ENCODE measurements around the gene HASPIN. TPM values are rescaled to one million over a fixed set of nuclear protein-coding genes. Genes with fewer than 3 reads are reported as not detected.
A peak's percentile ranks its signal among the peaks of the same experiment; 100 is the strongest.

The HASPIN gene
- total and polyA plus RNA-seq, 12 donors: 0.12 to 1.5 (median 0.25) TPM; not detected in 1

GRCh38 chr17:3688852-3689261, 34.8 kb upstream of the HASPIN start:
- DNase-seq: no peak
- peaks cover 0 to 8% (median 0%) of the 10 kb centered on the region in 9 donors for H3K36me3 ChIP-seq
- intact Hi-C loops (cut with DNase I): no loop called here
- H3K27ac ChIP-seq: no peak overlapping the region
- WGBS, 2 donors: 69 to 79% methylated on average over 11 to 12 of the region's 14 CpGs
- H3K4me3 ChIP-seq: no peak overlapping the region
- H3K27me3 ChIP-seq: peaks cover 0 to 35% (median 16%) of the 10 kb centered on the region in 7 donors
- no peaks in the 10 kb centered on the region for H3K9me3 ChIP-seq
- TF ChIP-seq, protein P1, sequence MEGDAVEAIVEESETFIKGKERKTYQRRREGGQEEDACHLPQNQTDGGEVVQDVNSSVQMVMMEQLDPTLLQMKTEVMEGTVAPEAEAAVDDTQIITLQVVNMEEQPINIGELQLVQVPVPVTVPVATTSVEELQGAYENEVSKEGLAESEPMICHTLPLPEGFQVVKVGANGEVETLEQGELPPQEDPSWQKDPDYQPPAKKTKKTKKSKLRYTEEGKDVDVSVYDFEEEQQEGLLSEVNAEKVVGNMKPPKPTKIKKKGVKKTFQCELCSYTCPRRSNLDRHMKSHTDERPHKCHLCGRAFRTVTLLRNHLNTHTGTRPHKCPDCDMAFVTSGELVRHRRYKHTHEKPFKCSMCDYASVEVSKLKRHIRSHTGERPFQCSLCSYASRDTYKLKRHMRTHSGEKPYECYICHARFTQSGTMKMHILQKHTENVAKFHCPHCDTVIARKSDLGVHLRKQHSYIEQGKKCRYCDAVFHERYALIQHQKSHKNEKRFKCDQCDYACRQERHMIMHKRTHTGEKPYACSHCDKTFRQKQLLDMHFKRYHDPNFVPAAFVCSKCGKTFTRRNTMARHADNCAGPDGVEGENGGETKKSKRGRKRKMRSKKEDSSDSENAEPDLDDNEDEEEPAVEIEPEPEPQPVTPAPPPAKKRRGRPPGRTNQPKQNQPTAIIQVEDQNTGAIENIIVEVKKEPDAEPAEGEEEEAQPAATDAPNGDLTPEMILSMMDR (IDR thresholded peaks at IDR 0.05): no peak
- peak in 2 of 8 donors; percentile 9 to 14 for ATAC-seq
- H3K4me1 ChIP-seq: no peaks in the 10 kb centered on the region

DNA sequence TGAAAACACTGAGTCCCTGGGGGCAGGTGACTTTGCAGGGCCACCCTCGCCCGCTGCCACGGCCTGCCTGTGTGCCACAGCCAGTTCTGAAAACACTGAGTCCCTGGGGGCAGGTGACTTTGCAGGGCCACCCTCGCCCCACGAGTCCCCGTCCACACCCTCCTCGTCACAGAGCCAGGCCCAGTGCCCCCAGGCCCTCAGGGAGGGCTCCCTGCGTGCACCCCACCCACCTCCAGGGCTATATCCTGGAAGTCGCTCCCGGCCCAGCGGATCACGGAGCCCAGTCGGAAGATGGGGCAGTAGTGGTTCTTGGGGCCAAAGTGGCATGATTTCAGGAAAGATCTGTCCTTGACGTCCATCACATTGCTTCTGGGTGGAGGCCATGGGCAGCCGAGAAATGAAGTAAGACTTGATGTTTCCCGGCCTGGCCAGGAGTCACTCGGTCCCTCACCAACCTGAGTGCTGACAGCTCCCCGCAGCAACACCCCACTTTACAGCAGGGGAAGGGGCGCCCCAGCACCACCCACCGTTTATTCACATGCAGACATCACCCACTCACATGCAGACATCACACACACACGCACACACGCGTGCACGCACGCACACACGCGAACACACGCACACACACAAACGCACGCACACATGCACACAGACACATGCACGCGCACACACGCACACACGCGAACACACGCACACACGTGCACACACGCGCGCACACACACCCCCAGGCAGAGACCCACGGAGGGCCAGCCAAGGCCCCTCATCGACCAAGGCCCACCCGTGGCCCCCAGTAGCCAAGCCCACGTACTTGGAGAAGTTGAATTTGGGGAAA, 34.2 kb upstream of the HASPIN start:
- Histone ChIP-seq H3K36me3 (peaks cover 0 to 8% (median 0%) of the 10 kb centered on the region in 9 donors), H3K4me3 (no peak overlapping the region), H3K4me1 (peaks cover 0 to 2% (median 0%) of the 10 kb centered on the region in 9 donors), H3K9me3 (no peaks in the 10 kb centered on the region), H3K27ac (no peak overlapping the region), H3K27me3 (peaks cover 0 to 29% (median 13%) of the 10 kb centered on the region in 7 donors)
- TF ChIP-seq, protein P1 (IDR thresholded peaks at IDR 0.05): no peak
- intact Hi-C loops (cut with DNase I): no loop called here
- ATAC-seq (peak in 1 of 8 donors; percentile 21), DNase-seq (no peak)
- WGBS, 2 donors: 87 to 88% methylated on average over 41 to 44 of the region's 44 CpGs

DNA sequence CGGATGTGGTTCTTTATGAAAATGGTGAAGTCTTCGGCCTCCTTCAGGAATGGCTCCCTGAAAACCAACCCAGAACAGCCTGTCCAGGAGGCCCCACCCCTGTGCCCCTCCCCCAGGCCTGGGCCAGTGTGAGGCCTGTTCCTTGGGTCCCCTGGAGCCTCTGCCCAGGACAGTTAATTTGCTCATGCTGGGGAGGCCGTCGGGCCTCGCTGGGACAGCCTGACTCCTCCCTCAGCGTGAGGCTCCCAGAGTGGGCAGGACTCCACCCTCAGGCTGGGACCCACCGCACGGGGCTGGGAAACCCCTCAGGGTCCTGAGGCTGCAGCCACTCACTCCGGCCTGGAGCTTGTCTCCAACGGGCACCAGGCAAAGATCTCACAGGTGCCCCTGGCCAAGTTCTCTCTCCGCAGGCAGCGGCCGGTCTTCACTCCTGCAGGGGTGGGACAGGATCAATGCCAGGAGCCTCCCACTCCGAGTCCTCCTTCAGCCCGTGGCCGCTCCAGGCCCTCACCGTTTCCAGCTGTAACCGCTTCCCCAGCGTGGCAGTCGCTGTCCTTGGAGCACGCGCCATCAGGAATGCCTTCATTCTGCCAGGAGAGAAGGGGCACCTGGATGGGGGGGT, 33.5 kb upstream of the HASPIN start:
- peaks cover 0 to 8% (median 0%) of the 10 kb centered on the region in 9 donors for H3K36me3 ChIP-seq
- 64 to 70% methylated on average over 22 of the region's 22 CpGs for WGBS, 2 donors
- H3K27me3 ChIP-seq: peaks cover 0 to 29% (median 18%) of the 10 kb centered on the region in 7 donors

DNA sequence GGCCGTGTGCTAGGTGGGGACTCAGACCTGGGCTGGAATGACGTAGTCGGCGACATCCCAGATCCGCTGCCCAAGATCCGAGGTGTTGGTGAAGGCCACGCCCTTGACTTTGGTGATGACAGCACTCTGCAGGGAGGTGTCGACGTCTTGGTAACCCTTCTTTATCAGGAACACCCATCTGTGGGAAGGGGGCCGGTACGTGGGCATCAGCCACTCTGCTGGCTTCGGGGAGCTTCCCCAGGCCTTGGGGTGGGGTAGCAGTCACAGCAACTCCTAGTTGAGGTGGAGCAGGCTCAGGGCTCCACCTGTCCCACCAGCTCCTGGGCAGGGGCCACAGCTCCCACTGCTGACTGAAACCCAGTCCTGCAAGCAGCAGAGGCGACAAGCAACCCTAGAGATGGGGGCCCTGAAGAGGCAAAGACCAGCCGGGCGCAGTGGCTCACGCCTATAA, 32.1 kb upstream of the HASPIN start:
- 70 to 76% methylated on average over 16 of the region's 16 CpGs for WGBS, 2 donors
- Histone ChIP-seq H3K4me1 (peaks cover 0 to 22% (median 17%) of the 10 kb centered on the region in 9 donors), H3K4me3 (no peak overlapping the region), H3K36me3 (peaks cover 0 to 8% (median 0%) of the 10 kb centered on the region in 9 donors), H3K9me3 (no peaks in the 10 kb centered on the region), H3K27me3 (peaks cover 0 to 40% (median 30%) of the 10 kb centered on the region in 7 donors), H3K27ac (no peak overlapping the region)
- intact Hi-C loops (cut with DNase I): no loop called here
- ATAC-seq (no peak), DNase-seq (no peak)
- TF ChIP-seq, protein P1 (IDR thresholded peaks at IDR 0.05): no peak

More for the DNA sequence above, 33.5 kb upstream of the HASPIN start:
- Histone ChIP-seq H3K4me1 (peaks cover 0 to 10% (median 6%) of the 10 kb centered on the region in 9 donors), H3K27ac (no peak overlapping the region), H3K9me3 (no peaks in the 10 kb centered on the region), H3K4me3 (no peak overlapping the region)
- intact Hi-C loops (cut with DNase I): no loop called here
- TF ChIP-seq, protein P1 (IDR thresholded peaks at IDR 0.05): no peak
- no peak for ATAC-seq
- no peak for DNase-seq
